PC-3 (cell line): ENCODE results near the gene B3GNT5. TPM values are rescaled to one million over a fixed set of nuclear protein-coding genes. Genes with fewer than 3 reads are reported as not detected.

Experiments used
- ATAC-seq: fragments of 200-7000 bp; cut with Tn5 transposase; 2 replicates; pipeline ENCODE4 v1.9.1; 2020; ENCODE audit warnings: mild to moderate bottlenecking, moderate library complexity
- BruUV-seq: library from RNA; stranded (reverse); fragments of 400-500 nt; replicated peaks from 2 replicates; lab custom pipeline; 2021; lab: Mats Ljungman, UMichigan
- CTCF ChIA-PET: fragments of 300-600 bp; sonication (Branson Sonifier 250); formaldehyde crosslinking; loops from one replicate; lab custom pipeline; 2022; ENCODE audit warnings: antibody characterized with exemption; lab: Charles Lee
- POLR2A ChIA-PET: fragments of 300-600 bp; sonication (Branson Sonifier 250); formaldehyde crosslinking; loops from one replicate; lab custom pipeline; 2022; ENCODE audit warnings: antibody characterized with exemption; ENCODE audit not compliant: unreplicated experiment; lab: Charles Lee
- DNase-seq: peaks from one replicate; pipeline ENCODE4 v3.0.0-alpha.2; 2015
- H2AFZ ChIP-seq: fragments of 300-600 bp; sonication (generic); 2 replicates; pipeline ENCODE4 v1.6.0; 2016; ENCODE audit warnings: antibody characterized with exemption, low read length
- H3F3A ChIP-seq: fragments of 300-600 bp; sonication (generic); one replicate; pipeline ENCODE4 v1.6.0; 2017; ENCODE audit warnings: antibody characterized with exemption, low read length, control low read depth, mild to moderate bottlenecking; ENCODE audit not compliant: unreplicated experiment
- H3K27ac ChIP-seq: fragments of 300-600 bp; sonication (generic); 2 replicates; pipeline ENCODE4 v1.5.1; 2016; ENCODE audit warnings: mild to moderate bottlenecking, low read length
- H3K27me3 ChIP-seq: fragments of 300-600 bp; sonication (generic); 2 replicates; pipeline ENCODE4 v1.6.1; 2016; ENCODE audit warnings: low read length, mixed read lengths
- H3K36me3 ChIP-seq: fragments of 300-600 bp; sonication (generic); 2 replicates; pipeline ENCODE4 v1.6.1; 2016; ENCODE audit warnings: low read depth, mixed run types, low read length, mixed read lengths
- H3K4me1 ChIP-seq: fragments of 300-600 bp; sonication (generic); 2 replicates; pipeline ENCODE4 v1.5.1; 2016; ENCODE audit warnings: low read length; ENCODE audit not compliant: insufficient read depth
- H3K4me2 ChIP-seq: fragments of 300-600 bp; sonication (generic); 2 replicates; pipeline ENCODE4 v1.6.0; 2016; ENCODE audit warnings: low read length
- H3K4me3 ChIP-seq: fragments of 300-600 bp; sonication (generic); 2 replicates; pipeline ENCODE4 v1.5.1; 2016; ENCODE audit warnings: mild to moderate bottlenecking, low read length, mixed read lengths
- H3K79me2 ChIP-seq: fragments of 300-600 bp; sonication (generic); 2 replicates; pipeline ENCODE4 v1.6.1; 2017; ENCODE audit warnings: low read length, mixed read lengths
- H3K9ac ChIP-seq: fragments of 300-600 bp; sonication (generic); 2 replicates; pipeline ENCODE4 v1.6.0; 2016; ENCODE audit warnings: mild to moderate bottlenecking, low read length
- H3K9me2 ChIP-seq: fragments of 300-600 bp; sonication (generic); replicated peaks from 2 replicates; pipeline ENCODE4 v1.6.1; 2016; ENCODE audit warnings: mixed run types, low read length, mixed read lengths
- H3K9me3 ChIP-seq: fragments of 300-600 bp; sonication (generic); 2 replicates; pipeline ENCODE4 v1.6.1; 2016; ENCODE audit warnings: low read length, mixed read lengths
- H4K20me1 ChIP-seq: fragments of 300-600 bp; sonication (generic); 2 replicates; pipeline ENCODE4 v1.6.1; 2016; ENCODE audit warnings: low read length, mixed read lengths
- CTCF ChIP-seq: fragments of 300-600 bp; sonication (generic); conservative IDR thresholded peaks from 2 replicates; pipeline ENCODE4 v1.5.1; 2017; ENCODE audit warnings: antibody characterized with exemption, low read depth, mild to moderate bottlenecking, low read length
- EZH2 ChIP-seq: fragments of 300-600 bp; sonication (generic); IDR thresholded peaks from one replicate; pipeline ENCODE4 v1.6.1; 2017; ENCODE audit warnings: antibody characterized with exemption, mild to moderate bottlenecking, low read length; ENCODE audit not compliant: unreplicated experiment
- EZH2phosphoT487 ChIP-seq: fragments of 300-600 bp; sonication (generic); IDR thresholded peaks from 2 replicates; pipeline ENCODE4 v1.6.1; 2018; ENCODE audit warnings: mild to moderate bottlenecking, antibody characterized with exemption, low read length, borderline replicate concordance
- intact Hi-C: fragments of 100-400 bp; cut with micrococcal nuclease; formaldehyde crosslinking; loops from 2 replicates; pipeline ENCODE4 v1.9.0; 2023
- total RNA-seq: library from RNA; depleted of rRNA; stranded (reverse); fragments of >200 nt; gene quantifications from 2 replicates; pipeline ENCODE4 v1.2.3, GENCODE V29; 2014

The B3GNT5 gene
- total RNA-seq, 1 experiment from 2014 or later, result 22.9 TPM

GRCh38 chr3:183215591-183216202 is 37.4 kb upstream of the B3GNT5 start:
- ATAC-seq, result no peak
- no peaks in the 10 kb centered on the region for H3K27me3 ChIP-seq
- ChIA-PET POLR2A (no interaction called here), CTCF (no interaction called here)
- no peaks in the 10 kb centered on the region for H3K9me2 ChIP-seq
- H4K20me1 ChIP-seq, result no peaks in the 10 kb centered on the region
- DNase-seq, result no peak
- intact Hi-C loops, result no loop called here
- H3K36me3 ChIP-seq, result no peaks in the 10 kb centered on the region
- H3K9ac ChIP-seq, result no peak overlapping the region
- no peak overlapping the region for H2AFZ ChIP-seq
- H3K4me3 ChIP-seq, result no peak overlapping the region
- BruUV-seq, result no TSS peak
- no peak for TF ChIP-seq EZH2
- no peak for TF ChIP-seq CTCF
- TF ChIP-seq EZH2phosphoT487, result no peak
- no peaks in the 10 kb centered on the region for H3K9me3 ChIP-seq
- H3K4me2 ChIP-seq, result no peak overlapping the region
- H3K27ac ChIP-seq, result no peak overlapping the region
- peaks cover 8% of the 10 kb centered on the region for H3K4me1 ChIP-seq
- no peaks in the 10 kb centered on the region for H3F3A ChIP-seq
- H3K79me2 ChIP-seq, result no peaks in the 10 kb centered on the region

- Histone ChIP-seq H3K27ac (no peak overlapping the region), H4K20me1 (no peaks in the 10 kb centered on the region), H3K4me2 (no peak overlapping the region), H3K4me1 (no peaks in the 10 kb centered on the region), H3K79me2 (no peaks in the 10 kb centered on the region), H3K4me3 (no peak overlapping the region), H3K27me3 (no peaks in the 10 kb centered on the region), H2AFZ (no peak overlapping the region), H3F3A (no peaks in the 10 kb centered on the region), H3K36me3 (no peaks in the 10 kb centered on the region), H3K9me2 (no peaks in the 10 kb centered on the region), H3K9me3 (no peaks in the 10 kb centered on the region), H3K9ac (no peak overlapping the region)
- DNase-seq, result no peak
- TF ChIP-seq EZH2phosphoT487, result no peak
- ChIA-PET CTCF (no interaction called here), POLR2A (no interaction called here)
- no TSS peak for BruUV-seq
- intact Hi-C loops, result no loop called here
- ATAC-seq, result no peak
These were observed 35.3 kb upstream of the B3GNT5 start for GRCh38 chr3:183217548-183218332.

GRCh38 chr3:183218826-183219225 is 34.2 kb upstream of the B3GNT5 start:
- no peaks in the 10 kb centered on the region for H3K27me3 ChIP-seq
- intact Hi-C loops, result no loop called here
- no peaks in the 10 kb centered on the region for H4K20me1 ChIP-seq
- ATAC-seq (no peak), DNase-seq (no peak)
- TF ChIP-seq CTCF (no peak), EZH2phosphoT487 (no peak), EZH2 (no peak)
- ChIA-PET CTCF (no interaction called here), POLR2A (no interaction called here)
- H3K36me3 ChIP-seq, result no peaks in the 10 kb centered on the region
- BruUV-seq, result no TSS peak
- no peak overlapping the region for H2AFZ ChIP-seq
- H3F3A ChIP-seq, result no peaks in the 10 kb centered on the region
- H3K4me3 ChIP-seq, result no peak overlapping the region
- no peaks in the 10 kb centered on the region for H3K9me2 ChIP-seq
- H3K79me2 ChIP-seq, result no peaks in the 10 kb centered on the region
- no peak overlapping the region for H3K27ac ChIP-seq
- no peaks in the 10 kb centered on the region for H3K4me1 ChIP-seq
- no peak overlapping the region for H3K9ac ChIP-seq
- H3K4me2 ChIP-seq, result no peak overlapping the region
- H3K9me3 ChIP-seq, result no peaks in the 10 kb centered on the region
